WERI-Rb-1 (cell line): ENCODE results near the gene IGFBP5.

Source experiments
- DNase-seq: peaks from one replicate; pipeline ENCODE4 v3.0.0-alpha.2; 2020
- H3K27ac ChIP-seq: fragments of 250-450 bp; sonication (Bioruptor Pico); 2 replicates; pipeline ENCODE4 v1.5.1; 2020; ENCODE audit warnings: mild to moderate bottlenecking, moderate library complexity
- H3K27me3 ChIP-seq: fragments of 250-450 bp; sonication (Bioruptor Pico); 2 replicates; pipeline ENCODE4 v1.5.1; 2021; ENCODE audit warnings: mild to moderate bottlenecking, low read depth, moderate library complexity; ENCODE audit not compliant: insufficient read depth, severe bottlenecking
- H3K36me3 ChIP-seq: fragments of 250-450 bp; sonication (Bioruptor Pico); 2 replicates; pipeline ENCODE4 v1.5.1; 2020; ENCODE audit warnings: mild to moderate bottlenecking, moderate library complexity
- H3K4me3 ChIP-seq: 2 replicates; pipeline ENCODE4 v1.5.1; 2011; ENCODE audit warnings: low read depth, mild to moderate bottlenecking, control low read depth, low read length
- H3K9me3 ChIP-seq: fragments of 250-450 bp; sonication (Bioruptor Pico); 2 replicates; pipeline ENCODE4 v1.5.1; 2021; ENCODE audit warnings: mild to moderate bottlenecking, moderate library complexity; ENCODE audit not compliant: severe bottlenecking
- CTCF ChIP-seq: IDR thresholded peaks from 2 replicates; pipeline ENCODE4 v1.5.1; 2011; ENCODE audit warnings: low read depth, mild to moderate bottlenecking, control low read depth, inconsistent platforms, low read length

IGFBP5 gene

GRCh38 chr2:216626168-216626874 lies 69.0 kb downstream of the IGFBP5 start:
- H3K4me3 ChIP-seq: no peak overlapping the region
- H3K27ac ChIP-seq: no peak overlapping the region
- no peaks in the 10 kb centered on the region for H3K9me3 ChIP-seq
- no peak for DNase-seq
- no peaks in the 10 kb centered on the region for H3K27me3 ChIP-seq
- TF ChIP-seq CTCF: no peak
- no peaks in the 10 kb centered on the region for H3K36me3 ChIP-seq

GRCh38 chr2:216624251-216624650 lies 71.1 kb downstream of the IGFBP5 start:
- H3K27me3 ChIP-seq: no peaks in the 10 kb centered on the region
- H3K9me3 ChIP-seq: no peaks in the 10 kb centered on the region
- H3K27ac ChIP-seq: no peak overlapping the region
- H3K36me3 ChIP-seq: no peaks in the 10 kb centered on the region
- H3K4me3 ChIP-seq: no peak overlapping the region
- no peak for TF ChIP-seq CTCF
- DNase-seq: no peak

GRCh38 chr2:216622526-216622925 lies 72.8 kb downstream of the IGFBP5 start:
- Histone ChIP-seq H3K4me3 (no peak overlapping the region), H3K36me3 (no peaks in the 10 kb centered on the region), H3K27ac (no peak overlapping the region), H3K9me3 (no peaks in the 10 kb centered on the region), H3K27me3 (no peaks in the 10 kb centered on the region)
- TF ChIP-seq CTCF: no peak
- DNase-seq: no peak
